GM19193 (cell line): ENCODE data around the gene RGS17.

ENCODE experiments used
- POLR2A ChIP-seq: IDR thresholded peaks from 4 replicates; pipeline ENCODE4 v1.6.1; 2011; ENCODE audit not compliant: insufficient read depth, insufficient read length; ENCODE audit errors: extremely low read depth

The RGS17 gene

GRCh38 chr6:153063936-153064335 is 67.1 kb downstream of the RGS17 start:
- no peak for TF ChIP-seq POLR2A

GRCh38 chr6:153062516-153062915 is 68.6 kb downstream of the RGS17 start:
- TF ChIP-seq POLR2A, result no peak

- TF ChIP-seq POLR2A, result no peak
Measured at GRCh38 chr6:153059757-153060156, 71.3 kb downstream of the RGS17 start.

- no peak for TF ChIP-seq POLR2A
Measured at GRCh38 chr6:153059311-153059710, 71.8 kb downstream of the RGS17 start.

GRCh38 chr6:153058909-153059308 is 72.2 kb downstream of the RGS17 start:
- no peak for TF ChIP-seq POLR2A

- TF ChIP-seq POLR2A, result no peak
Measured at GRCh38 chr6:153058291-153058690, 72.8 kb downstream of the RGS17 start.

GRCh38 chr6:153056308-153056707 is 74.8 kb downstream of the RGS17 start:
- no peak for TF ChIP-seq POLR2A

GRCh38 chr6:153051801-153052200 is 79.3 kb downstream of the RGS17 start:
- no peak for TF ChIP-seq POLR2A

GRCh38 chr6:153048631-153049030 is 82.5 kb downstream of the RGS17 start:
- no peak for TF ChIP-seq POLR2A

GRCh38 chr6:153047386-153047785 is 83.7 kb downstream of the RGS17 start:
- TF ChIP-seq POLR2A, result no peak

GRCh38 chr6:153045271-153045670 is 85.8 kb downstream of the RGS17 start:
- TF ChIP-seq POLR2A, result no peak

- no peak for TF ChIP-seq POLR2A
Measured at GRCh38 chr6:153044295-153044694, 86.8 kb downstream of the RGS17 start.

- no peak for TF ChIP-seq POLR2A
Measured at GRCh38 chr6:153043719-153044118, 87.4 kb downstream of the RGS17 start.

GRCh38 chr6:153038378-153039057 is 92.6 kb downstream of the RGS17 start:
- TF ChIP-seq POLR2A, result no peak

GRCh38 chr6:153034139-153034538 is 96.9 kb downstream of the RGS17 start:
- no peak for TF ChIP-seq POLR2A

GRCh38 chr6:153032255-153032882 is 98.7 kb downstream of the RGS17 start:
- TF ChIP-seq POLR2A, result no peak
